GM23338 (cell line): ENCODE results near the gene KCNK10. TPM values are rescaled to one million over a fixed set of nuclear protein-coding genes. Genes with fewer than 3 reads are reported as not detected.

Source experiments
- ATAC-seq: fragments of 200-7000 bp; cut with Tn5 transposase; 3 replicates; pipeline ENCODE4 v1.9.1; 2020
- DNase-seq: peaks from one replicate; pipeline ENCODE4 v3.0.0-alpha.2; 2015; ENCODE audit warnings: low spot score
- H2AFZ ChIP-seq: fragments of 200-600 bp; sonication (generic); 2 replicates; pipeline ENCODE4 v1.8.0; 2016; ENCODE audit warnings: antibody characterized with exemption, mild to moderate bottlenecking, moderate library complexity
- H3F3A ChIP-seq: fragments of 200-600 bp; sonication (generic); replicated peaks from 2 replicates; pipeline ENCODE4 v1.8.0; 2017; ENCODE audit warnings: antibody characterized with exemption, mixed run types, low read depth
- H3K27ac ChIP-seq: fragments of 200-600 bp; sonication (generic); 2 replicates; pipeline ENCODE4 v1.6.1; 2016; ENCODE audit warnings: low read depth
- H3K27me3 ChIP-seq: fragments of 200-600 bp; sonication (generic); 2 replicates; pipeline ENCODE4 v1.8.0; 2016; ENCODE audit warnings: mild to moderate bottlenecking, mixed run types, moderate library complexity; ENCODE audit not compliant: insufficient read depth
- H3K36me3 ChIP-seq: fragments of 200-600 bp; sonication (generic); 2 replicates; pipeline ENCODE4 v1.8.0; 2016; ENCODE audit warnings: mild to moderate bottlenecking; ENCODE audit not compliant: insufficient read depth
- H3K4me1 ChIP-seq: fragments of 200-600 bp; sonication (generic); 2 replicates; pipeline ENCODE4 v1.8.0; 2016; ENCODE audit warnings: mild to moderate bottlenecking, moderate library complexity; ENCODE audit not compliant: insufficient read depth
- H3K4me2 ChIP-seq: fragments of 200-600 bp; sonication (generic); 2 replicates; pipeline ENCODE4 v1.7.1; 2017; ENCODE audit warnings: mixed run types
- H3K4me3 ChIP-seq: fragments of 200-600 bp; sonication (generic); 2 replicates; pipeline ENCODE4 v1.6.1; 2016; ENCODE audit warnings: mixed run types
- H3K79me2 ChIP-seq: fragments of 200-600 bp; sonication (generic); replicated peaks from 2 replicates; pipeline ENCODE4 v1.8.0; 2017; ENCODE audit warnings: mild to moderate bottlenecking; ENCODE audit not compliant: insufficient read depth
- H3K9me2 ChIP-seq: fragments of 200-600 bp; sonication (generic); 2 replicates; pipeline ENCODE4 v1.8.0; 2017; ENCODE audit not compliant: insufficient read depth
- H4K20me1 ChIP-seq: fragments of 200-600 bp; sonication (generic); replicated peaks from 2 replicates; pipeline ENCODE4 v1.8.0; 2017; ENCODE audit warnings: mild to moderate bottlenecking; ENCODE audit not compliant: insufficient read depth
- H3K27ac Mint-ChIP-seq: 2 replicates; pipeline ENCODE4 v1.8.0; 2020; ENCODE audit warnings: inconsistent platforms, mild to moderate bottlenecking, moderate library complexity, mixed read lengths
- H3K27me3 Mint-ChIP-seq: 3 replicates; pipeline ENCODE4 v1.8.0; 2022; ENCODE audit warnings: low read depth, mild to moderate bottlenecking, moderate library complexity, mixed read lengths, inconsistent platforms; ENCODE audit not compliant: insufficient read depth, poor library complexity
- H3K36me3 Mint-ChIP-seq: 3 replicates; pipeline ENCODE4 v1.8.0; 2021; ENCODE audit warnings: low read depth, mild to moderate bottlenecking, inconsistent platforms, moderate library complexity, mixed read lengths
- H3K4me1 Mint-ChIP-seq: 3 replicates; pipeline ENCODE4 v1.8.0; 2020; ENCODE audit warnings: mild to moderate bottlenecking, inconsistent platforms, mixed read lengths
- H3K4me3 Mint-ChIP-seq: 3 replicates; pipeline ENCODE4 v1.8.0; 2021; ENCODE audit warnings: moderate library complexity, mild to moderate bottlenecking, inconsistent platforms, mixed read lengths
- H3K9me3 Mint-ChIP-seq: 3 replicates; pipeline ENCODE4 v1.8.0; 2020; ENCODE audit warnings: moderate library complexity, mild to moderate bottlenecking, inconsistent platforms, mixed read lengths
- CREB1 ChIP-seq: fragments of 250-450 bp; sonication (Bioruptor Pico); IDR thresholded peaks from 2 replicates; pipeline ENCODE4 v1.5.0; 2020; ENCODE audit warnings: low read depth, mild to moderate bottlenecking, moderate library complexity
- EZH2 ChIP-seq: fragments of 200-600 bp; sonication (generic); IDR thresholded peaks from one replicate; pipeline ENCODE4 v1.8.0; 2017; ENCODE audit warnings: antibody characterized with exemption, mild to moderate bottlenecking, low read depth; ENCODE audit not compliant: unreplicated experiment
- EZH2phosphoT487 ChIP-seq: fragments of 200-600 bp; sonication (generic); IDR thresholded peaks from one replicate; pipeline ENCODE4 v1.8.1; 2018; ENCODE audit warnings: antibody characterized with exemption; ENCODE audit not compliant: unreplicated experiment
- JUNB ChIP-seq: IDR thresholded peaks from one replicate; pipeline ENCODE4 v1.6.1; 2016; ENCODE audit warnings: antibody characterized with exemption; ENCODE audit not compliant: unreplicated experiment
- NANOG ChIP-seq: IDR thresholded peaks from 2 replicates; pipeline ENCODE4 v1.6.1; 2016; ENCODE audit warnings: antibody characterized with exemption, borderline replicate concordance
- POLR2AphosphoS5 ChIP-seq: IDR thresholded peaks from 2 replicates; pipeline ENCODE4 v1.6.1; 2016; ENCODE audit warnings: antibody characterized with exemption, low read depth
- ZNF114 ChIP-seq: fragments of 250-450 bp; sonication (Bioruptor Pico); IDR thresholded peaks from 2 replicates; pipeline ENCODE4 v1.5.0; 2020; ENCODE audit warnings: mild to moderate bottlenecking, moderate library complexity
- ZNF331 ChIP-seq: fragments of 250-450 bp; sonication (Bioruptor Pico); IDR thresholded peaks from 2 replicates; pipeline ENCODE4 v1.5.0; 2020; ENCODE audit warnings: low read depth, mild to moderate bottlenecking, moderate library complexity
- polyA plus RNA-seq: library from polyadenylated mRNA; unstranded; fragments of >200 nt; fragmentation: Nextera tagmentation; extraction: Ambion mirVana; gene quantifications from 2 replicates; pipeline ENCODE4 v1.2.1, GENCODE V29; 2016
- total RNA-seq: library from RNA; depleted of rRNA; stranded (reverse); fragments of >200 nt; shearing (Covaris generic); gene quantifications from 2 replicates; pipeline ENCODE4 v1.2.3, GENCODE V29; 2014
- TF ChIP-seq, protein P1 (sequence below): fragments of 250-450 bp; sonication (Bioruptor Pico); IDR thresholded peaks from 2 replicates; pipeline ENCODE4 v1.5.0; 2020; ENCODE audit warnings: mild to moderate bottlenecking, moderate library complexity
- TF ChIP-seq, protein P2 (sequence below): IDR thresholded peaks from one replicate; pipeline ENCODE4 v1.6.1; 2018; ENCODE audit warnings: antibody characterized with exemption; ENCODE audit not compliant: unreplicated experiment
- TF ChIP-seq, protein P3 (sequence below): IDR thresholded peaks from 2 replicates; pipeline ENCODE4 v1.6.1; 2016; ENCODE audit warnings: antibody characterized with exemption

KCNK10 gene
- total and polyA plus RNA-seq, 2 experiments from 2014 or later: 0.29 to 1.0 TPM

GRCh38 chr14:88212691-88213090, 110.4 kb downstream of the KCNK10 start:
- H2AFZ ChIP-seq: no peak overlapping the region
- H3K9me2 ChIP-seq: no peaks in the 10 kb centered on the region
- H3K36me3 ChIP-seq: no peaks in the 10 kb centered on the region
- H3K4me2 ChIP-seq: no peak overlapping the region
- H3K4me1 ChIP-seq: no peaks in the 10 kb centered on the region
- Mint-ChIP-seq H3K4me3 (no peak overlapping the region), H3K36me3 (no peaks in the 10 kb centered on the region), H3K27me3 (peaks cover 4% of the 10 kb centered on the region), H3K9me3 (no peaks in the 10 kb centered on the region), H3K27ac (no peak overlapping the region), H3K4me1 (0 out of 3 replicates have a peak, but pooled peaks cover 5% of the 10 kb centered on the region)
- DNase-seq: no peak
- H3K27me3 ChIP-seq: no peaks in the 10 kb centered on the region
- no peaks in the 10 kb centered on the region for H3F3A ChIP-seq
- H4K20me1 ChIP-seq: no peaks in the 10 kb centered on the region
- ATAC-seq: no peak
- no peaks in the 10 kb centered on the region for H3K79me2 ChIP-seq
- TF ChIP-seq, protein P1, sequence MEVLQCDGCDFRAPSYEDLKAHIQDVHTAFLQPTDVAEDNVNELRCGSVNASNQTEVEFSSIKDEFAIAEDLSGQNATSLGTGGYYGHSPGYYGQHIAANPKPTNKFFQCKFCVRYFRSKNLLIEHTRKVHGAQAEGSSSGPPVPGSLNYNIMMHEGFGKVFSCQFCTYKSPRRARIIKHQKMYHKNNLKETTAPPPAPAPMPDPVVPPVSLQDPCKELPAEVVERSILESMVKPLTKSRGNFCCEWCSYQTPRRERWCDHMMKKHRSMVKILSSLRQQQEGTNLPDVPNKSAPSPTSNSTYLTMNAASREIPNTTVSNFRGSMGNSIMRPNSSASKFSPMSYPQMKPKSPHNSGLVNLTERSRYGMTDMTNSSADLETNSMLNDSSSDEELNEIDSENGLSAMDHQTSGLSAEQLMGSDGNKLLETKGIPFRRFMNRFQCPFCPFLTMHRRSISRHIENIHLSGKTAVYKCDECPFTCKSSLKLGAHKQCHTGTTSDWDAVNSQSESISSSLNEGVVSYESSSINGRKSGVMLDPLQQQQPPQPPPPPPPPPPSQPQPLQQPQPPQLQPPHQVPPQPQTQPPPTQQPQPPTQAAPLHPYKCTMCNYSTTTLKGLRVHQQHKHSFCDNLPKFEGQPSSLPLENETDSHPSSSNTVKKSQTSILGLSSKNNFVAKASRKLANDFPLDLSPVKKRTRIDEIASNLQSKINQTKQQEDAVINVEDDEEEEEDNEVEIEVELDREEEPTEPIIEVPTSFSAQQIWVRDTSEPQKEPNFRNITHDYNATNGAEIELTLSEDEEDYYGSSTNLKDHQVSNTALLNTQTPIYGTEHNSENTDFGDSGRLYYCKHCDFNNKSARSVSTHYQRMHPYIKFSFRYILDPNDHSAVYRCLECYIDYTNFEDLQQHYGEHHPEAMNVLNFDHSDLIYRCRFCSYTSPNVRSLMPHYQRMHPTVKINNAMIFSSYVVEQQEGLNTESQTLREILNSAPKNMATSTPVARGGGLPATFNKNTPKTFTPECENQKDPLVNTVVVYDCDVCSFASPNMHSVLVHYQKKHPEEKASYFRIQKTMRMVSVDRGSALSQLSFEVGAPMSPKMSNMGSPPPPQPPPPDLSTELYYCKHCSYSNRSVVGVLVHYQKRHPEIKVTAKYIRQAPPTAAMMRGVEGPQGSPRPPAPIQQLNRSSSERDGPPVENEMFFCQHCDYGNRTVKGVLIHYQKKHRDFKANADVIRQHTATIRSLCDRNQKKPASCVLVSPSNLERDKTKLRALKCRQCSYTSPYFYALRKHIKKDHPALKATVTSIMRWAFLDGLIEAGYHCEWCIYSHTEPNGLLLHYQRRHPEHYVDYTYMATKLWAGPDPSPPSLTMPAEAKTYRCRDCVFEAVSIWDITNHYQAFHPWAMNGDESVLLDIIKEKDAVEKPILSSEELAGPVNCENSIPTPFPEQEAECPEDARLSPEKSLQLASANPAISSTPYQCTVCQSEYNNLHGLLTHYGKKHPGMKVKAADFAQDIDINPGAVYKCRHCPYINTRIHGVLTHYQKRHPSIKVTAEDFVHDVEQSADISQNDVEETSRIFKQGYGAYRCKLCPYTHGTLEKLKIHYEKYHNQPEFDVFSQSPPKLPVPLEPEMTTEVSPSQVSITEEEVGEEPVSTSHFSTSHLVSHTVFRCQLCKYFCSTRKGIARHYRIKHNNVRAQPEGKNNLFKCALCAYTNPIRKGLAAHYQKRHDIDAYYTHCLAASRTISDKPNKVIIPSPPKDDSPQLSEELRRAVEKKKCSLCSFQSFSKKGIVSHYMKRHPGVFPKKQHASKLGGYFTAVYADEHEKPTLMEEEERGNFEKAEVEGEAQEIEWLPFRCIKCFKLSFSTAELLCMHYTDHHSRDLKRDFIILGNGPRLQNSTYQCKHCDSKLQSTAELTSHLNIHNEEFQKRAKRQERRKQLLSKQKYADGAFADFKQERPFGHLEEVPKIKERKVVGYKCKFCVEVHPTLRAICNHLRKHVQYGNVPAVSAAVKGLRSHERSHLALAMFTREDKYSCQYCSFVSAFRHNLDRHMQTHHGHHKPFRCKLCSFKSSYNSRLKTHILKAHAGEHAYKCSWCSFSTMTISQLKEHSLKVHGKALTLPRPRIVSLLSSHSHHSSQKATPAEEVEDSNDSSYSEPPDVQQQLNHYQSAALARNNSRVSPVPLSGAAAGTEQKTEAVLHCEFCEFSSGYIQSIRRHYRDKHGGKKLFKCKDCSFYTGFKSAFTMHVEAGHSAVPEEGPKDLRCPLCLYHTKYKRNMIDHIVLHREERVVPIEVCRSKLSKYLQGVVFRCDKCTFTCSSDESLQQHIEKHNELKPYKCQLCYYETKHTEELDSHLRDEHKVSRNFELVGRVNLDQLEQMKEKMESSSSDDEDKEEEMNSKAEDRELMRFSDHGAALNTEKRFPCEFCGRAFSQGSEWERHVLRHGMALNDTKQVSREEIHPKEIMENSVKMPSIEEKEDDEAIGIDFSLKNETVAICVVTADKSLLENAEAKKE (CRISPR knock-in tag): no peak
- TF ChIP-seq ZNF331 (CRISPR knock-in tag): no peak
- H3K4me3 ChIP-seq: no peak overlapping the region
- H3K27ac ChIP-seq: no peak overlapping the region

GRCh38 chr14:88210426-88210825, 112.6 kb downstream of the KCNK10 start:
- ATAC-seq (no peak), DNase-seq (no peak)
- Mint-ChIP-seq H3K9me3 (no peaks in the 10 kb centered on the region), H3K27me3 (peaks cover 4% of the 10 kb centered on the region), H3K4me1 (peaks cover 5% of the 10 kb centered on the region; the same call in 2 of the 3 replicates), H3K4me3 (no peak overlapping the region), H3K36me3 (no peaks in the 10 kb centered on the region), H3K27ac (peak overlapping the region; percentile 64; the same call in 1 of the 2 replicates)
- no peaks in the 10 kb centered on the region for H3K36me3 ChIP-seq
- no peaks in the 10 kb centered on the region for H3K79me2 ChIP-seq
- H3K27me3 ChIP-seq: no peaks in the 10 kb centered on the region
- no peak overlapping the region for H3K27ac ChIP-seq
- H2AFZ ChIP-seq: no peak overlapping the region
- H3F3A ChIP-seq: no peaks in the 10 kb centered on the region
- no peak overlapping the region for H3K4me2 ChIP-seq
- no peak overlapping the region for H3K4me3 ChIP-seq
- peaks cover 3% of the 10 kb centered on the region; the same call in 1 of the 2 replicates for H3K9me2 ChIP-seq
- no peaks in the 10 kb centered on the region for H3K4me1 ChIP-seq
- H4K20me1 ChIP-seq: no peaks in the 10 kb centered on the region
- TF ChIP-seq EZH2: no peak
- TF ChIP-seq, protein P2, sequence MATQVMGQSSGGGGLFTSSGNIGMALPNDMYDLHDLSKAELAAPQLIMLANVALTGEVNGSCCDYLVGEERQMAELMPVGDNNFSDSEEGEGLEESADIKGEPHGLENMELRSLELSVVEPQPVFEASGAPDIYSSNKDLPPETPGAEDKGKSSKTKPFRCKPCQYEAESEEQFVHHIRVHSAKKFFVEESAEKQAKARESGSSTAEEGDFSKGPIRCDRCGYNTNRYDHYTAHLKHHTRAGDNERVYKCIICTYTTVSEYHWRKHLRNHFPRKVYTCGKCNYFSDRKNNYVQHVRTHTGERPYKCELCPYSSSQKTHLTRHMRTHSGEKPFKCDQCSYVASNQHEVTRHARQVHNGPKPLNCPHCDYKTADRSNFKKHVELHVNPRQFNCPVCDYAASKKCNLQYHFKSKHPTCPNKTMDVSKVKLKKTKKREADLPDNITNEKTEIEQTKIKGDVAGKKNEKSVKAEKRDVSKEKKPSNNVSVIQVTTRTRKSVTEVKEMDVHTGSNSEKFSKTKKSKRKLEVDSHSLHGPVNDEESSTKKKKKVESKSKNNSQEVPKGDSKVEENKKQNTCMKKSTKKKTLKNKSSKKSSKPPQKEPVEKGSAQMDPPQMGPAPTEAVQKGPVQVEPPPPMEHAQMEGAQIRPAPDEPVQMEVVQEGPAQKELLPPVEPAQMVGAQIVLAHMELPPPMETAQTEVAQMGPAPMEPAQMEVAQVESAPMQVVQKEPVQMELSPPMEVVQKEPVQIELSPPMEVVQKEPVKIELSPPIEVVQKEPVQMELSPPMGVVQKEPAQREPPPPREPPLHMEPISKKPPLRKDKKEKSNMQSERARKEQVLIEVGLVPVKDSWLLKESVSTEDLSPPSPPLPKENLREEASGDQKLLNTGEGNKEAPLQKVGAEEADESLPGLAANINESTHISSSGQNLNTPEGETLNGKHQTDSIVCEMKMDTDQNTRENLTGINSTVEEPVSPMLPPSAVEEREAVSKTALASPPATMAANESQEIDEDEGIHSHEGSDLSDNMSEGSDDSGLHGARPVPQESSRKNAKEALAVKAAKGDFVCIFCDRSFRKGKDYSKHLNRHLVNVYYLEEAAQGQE: no peak
- no peak for TF ChIP-seq POLR2AphosphoS5
- TF ChIP-seq, protein P3, sequence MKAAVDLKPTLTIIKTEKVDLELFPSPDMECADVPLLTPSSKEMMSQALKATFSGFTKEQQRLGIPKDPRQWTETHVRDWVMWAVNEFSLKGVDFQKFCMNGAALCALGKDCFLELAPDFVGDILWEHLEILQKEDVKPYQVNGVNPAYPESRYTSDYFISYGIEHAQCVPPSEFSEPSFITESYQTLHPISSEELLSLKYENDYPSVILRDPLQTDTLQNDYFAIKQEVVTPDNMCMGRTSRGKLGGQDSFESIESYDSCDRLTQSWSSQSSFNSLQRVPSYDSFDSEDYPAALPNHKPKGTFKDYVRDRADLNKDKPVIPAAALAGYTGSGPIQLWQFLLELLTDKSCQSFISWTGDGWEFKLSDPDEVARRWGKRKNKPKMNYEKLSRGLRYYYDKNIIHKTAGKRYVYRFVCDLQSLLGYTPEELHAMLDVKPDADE: no peak
- no peak for TF ChIP-seq ZNF331 (CRISPR knock-in tag)
- no peak for TF ChIP-seq ZNF114 (CRISPR knock-in tag)
- no peak for TF ChIP-seq NANOG
- TF ChIP-seq EZH2phosphoT487: no peak
- no peak for TF ChIP-seq JUNB
- no peak for TF ChIP-seq CREB1 (CRISPR knock-in tag)
